SHP77 treated with DMSO at 0.1 percent for 48 hours (cell line): ENCODE measurements around the gene FAM47E.
"Not testable (repeated sequence)": the region's sequence is repeated elsewhere in the genome, so short reads cannot be mapped to it uniquely, and the experiment has no call there.

Source experiments
- DNase-seq: peaks from one replicate; lab custom pipeline; 2025; lab: John Stamatoyannopoulos, UW

The FAM47E gene

DNA sequence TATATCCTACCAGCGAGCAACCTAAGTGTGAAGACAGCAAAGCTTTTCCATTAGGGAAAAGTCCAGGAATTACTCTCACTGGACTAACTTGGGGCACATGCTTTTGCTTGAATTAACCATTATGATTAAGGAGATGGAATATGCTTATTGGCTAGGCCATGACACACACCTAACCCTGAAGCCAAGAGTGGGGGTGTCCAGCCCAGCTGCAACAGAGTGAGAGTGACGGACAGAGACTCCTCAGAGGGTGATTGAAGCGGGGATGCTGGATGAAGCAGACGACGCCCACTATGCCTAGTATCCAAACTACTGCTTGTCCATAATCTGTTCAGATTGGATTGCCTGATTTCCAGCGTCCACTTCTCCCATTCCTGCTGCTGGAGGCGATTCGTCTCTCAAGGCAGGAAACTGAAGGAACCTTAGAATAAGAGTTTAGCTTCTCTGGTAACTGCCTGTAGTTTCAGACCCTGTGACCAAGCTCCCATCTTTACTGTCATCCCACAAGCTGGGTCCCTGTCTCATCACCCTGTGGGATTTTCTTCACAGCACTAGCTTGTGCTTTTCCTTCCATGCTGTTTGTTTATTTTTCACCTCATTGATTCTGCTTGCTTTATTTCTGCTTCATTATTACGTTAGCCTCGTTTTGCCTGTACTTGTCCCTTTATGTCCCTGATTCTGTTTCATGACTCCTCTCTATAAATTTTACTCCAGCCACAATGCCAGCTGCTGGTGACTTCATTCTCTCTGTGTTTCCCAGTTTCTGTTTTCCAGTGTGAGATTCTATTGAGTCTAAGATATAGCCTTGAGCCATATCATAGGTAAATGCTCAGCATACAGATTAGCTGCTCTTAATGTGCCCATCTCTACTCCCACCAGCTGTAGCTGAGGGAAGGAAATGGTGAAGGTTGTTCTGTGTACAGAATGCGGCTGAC is 19.0 kb downstream of the FAM47E start:
- no peak for DNase-seq

DNA sequence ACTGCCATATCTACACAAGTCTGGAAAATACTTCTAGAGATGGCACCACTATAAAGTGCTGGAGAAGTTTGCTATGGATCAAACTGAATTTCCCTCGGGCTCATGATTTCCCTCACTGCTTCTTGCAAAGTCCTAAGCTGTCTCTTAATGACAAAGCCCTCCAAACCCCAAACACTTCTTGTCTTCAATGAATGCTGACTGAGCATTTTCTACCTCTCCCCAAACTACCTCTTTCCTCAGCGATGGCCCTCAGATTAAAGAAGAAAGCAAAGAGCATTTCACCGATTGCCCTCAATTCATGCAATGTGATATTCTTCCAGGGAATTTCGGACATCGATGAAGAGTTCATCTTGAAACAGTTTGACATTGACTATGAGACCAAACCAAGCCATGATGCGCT is 19.7 kb downstream of the FAM47E start:
- DNase-seq: no peak

- no peak for DNase-seq
Observed at GRCh38 chr4:76272073-76272472, 20.6 kb downstream of the FAM47E start.

DNA sequence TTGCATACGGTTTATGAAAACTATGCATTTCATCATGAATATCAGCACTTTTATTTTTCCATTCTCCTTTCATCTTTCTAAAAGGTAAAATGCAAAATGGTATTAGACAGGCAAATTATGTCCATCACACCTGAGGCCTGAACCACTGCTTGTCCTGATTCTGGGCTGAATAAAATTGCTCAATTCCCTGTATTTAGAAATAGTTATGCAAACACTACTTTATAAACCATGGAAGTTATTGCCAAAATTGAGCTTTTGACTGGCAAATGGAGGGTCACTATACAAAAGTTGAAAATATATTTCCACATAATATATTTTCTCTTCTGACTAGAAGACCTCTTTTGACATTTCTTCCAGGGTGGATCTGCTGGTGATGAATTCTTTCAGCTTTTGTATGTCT is 21.1 kb downstream of the FAM47E start:
- no peak for DNase-seq

- DNase-seq: no peak
Observed at GRCh38 chr4:76272999-76273398, 21.5 kb downstream of the FAM47E start.

GRCh38 chr4:76275486-76276124 is 24.1 kb downstream of the FAM47E start:
- DNase-seq: no peak

DNA sequence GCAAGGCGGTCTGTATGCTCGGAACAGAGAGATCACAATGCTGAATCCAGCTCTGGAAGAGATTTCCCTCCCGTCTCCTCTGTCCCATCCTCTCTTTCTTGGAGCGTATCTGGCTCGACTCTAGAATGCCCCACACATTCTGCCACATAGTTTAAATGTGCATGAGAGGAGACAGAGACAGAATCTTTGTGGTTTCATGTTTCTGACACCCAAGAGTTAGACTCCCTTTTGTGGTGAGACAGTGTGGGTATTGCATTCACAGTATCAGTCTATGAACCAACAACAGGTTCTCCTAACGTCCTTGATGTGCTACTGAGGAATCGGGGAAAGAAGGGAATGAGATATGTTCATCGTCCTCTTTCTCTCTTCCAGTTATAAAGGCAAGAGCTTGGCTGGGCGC is 25.3 kb downstream of the FAM47E start:
- DNase-seq: no peak

DNA sequence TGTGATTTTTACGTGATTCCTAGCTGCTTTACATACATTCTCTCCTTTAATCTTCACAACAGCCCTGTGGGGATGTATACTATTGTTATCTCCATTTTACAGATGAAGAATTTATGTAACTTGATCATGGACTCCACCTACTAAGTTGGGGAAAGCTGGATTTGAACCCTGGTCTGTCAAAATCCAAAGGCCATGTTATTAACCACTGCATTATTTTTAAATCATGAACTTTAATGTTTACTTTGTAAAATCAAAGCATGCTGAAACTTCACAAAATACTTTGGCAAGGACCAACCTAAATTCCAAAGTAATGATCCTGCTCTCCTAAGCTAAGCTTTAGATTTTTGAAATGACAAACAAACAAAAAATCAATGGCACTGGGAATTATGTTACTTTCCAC is 26.1 kb downstream of the FAM47E start:
- DNase-seq: no peak

GRCh38 chr4:76278583-76278982 is 27.1 kb downstream of the FAM47E start:
- DNase-seq: no peak

- DNase-seq: no peak
Observed at GRCh38 chr4:76279462-76279861, 27.9 kb downstream of the FAM47E start.

DNA sequence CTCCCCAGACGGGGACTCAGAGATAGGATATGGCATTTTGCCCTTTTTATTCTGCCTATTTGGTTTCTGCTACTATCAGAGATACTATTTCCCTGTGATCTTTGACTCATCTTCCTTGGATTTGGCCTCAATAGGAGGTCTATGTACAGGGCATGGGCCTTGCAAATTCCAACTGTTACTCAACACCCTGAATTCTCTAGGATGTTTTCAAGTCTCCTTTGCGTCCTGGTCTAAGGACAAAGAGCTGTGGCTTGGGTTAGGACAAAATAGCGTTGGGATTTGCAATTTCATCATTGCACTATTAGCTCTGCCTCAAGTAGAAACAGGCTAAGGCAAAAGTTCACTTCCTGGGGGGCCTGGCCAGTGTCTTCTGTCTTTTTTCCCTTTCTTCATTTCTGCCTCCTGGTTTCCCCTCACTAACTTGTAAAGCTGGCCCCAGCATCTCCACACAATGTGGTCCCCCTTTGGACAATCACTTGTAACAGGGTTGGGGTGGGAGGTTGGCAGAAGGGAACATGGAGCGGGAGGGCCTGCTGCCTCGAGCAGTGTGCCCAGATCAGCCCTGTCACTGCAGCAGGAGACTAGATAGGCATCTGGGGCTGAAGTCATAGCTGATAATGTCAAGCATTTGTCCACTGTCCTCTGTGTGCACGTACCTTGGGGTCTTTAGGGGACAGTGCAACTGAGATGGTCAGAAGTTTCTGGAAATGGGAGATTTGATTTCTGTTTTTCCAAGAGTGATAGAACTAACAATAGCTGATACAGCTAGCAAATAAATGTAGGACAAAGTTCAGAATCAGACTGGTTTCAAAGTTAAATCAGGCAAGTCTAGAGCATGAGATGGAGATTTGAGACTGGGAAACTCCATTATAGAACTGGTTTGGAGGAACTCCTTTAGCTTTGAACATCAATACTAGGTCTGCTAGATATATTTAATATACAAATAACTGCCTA is 29.2 kb downstream of the FAM47E start:
- DNase-seq: no peak

DNA sequence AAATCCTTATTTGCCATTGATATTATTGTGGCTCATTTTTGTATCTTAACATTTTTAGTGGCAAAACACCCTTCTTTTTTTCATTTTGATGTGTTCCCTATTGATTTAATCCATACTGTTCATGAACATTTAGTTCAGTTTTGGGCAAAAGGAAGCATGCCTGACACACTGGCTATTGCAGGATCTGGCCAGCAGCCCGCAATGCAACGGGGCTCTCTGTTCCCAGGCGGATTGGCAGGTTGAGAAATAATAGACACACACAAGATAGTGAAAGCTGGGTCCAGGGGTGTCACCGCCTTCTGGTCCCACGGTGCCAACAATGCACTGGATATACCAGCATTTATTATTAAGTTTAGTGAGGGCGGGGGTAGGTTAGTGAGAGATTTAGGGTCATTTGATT is 30.1 kb downstream of the FAM47E start:
- DNase-seq: not testable (repeated sequence)

DNA sequence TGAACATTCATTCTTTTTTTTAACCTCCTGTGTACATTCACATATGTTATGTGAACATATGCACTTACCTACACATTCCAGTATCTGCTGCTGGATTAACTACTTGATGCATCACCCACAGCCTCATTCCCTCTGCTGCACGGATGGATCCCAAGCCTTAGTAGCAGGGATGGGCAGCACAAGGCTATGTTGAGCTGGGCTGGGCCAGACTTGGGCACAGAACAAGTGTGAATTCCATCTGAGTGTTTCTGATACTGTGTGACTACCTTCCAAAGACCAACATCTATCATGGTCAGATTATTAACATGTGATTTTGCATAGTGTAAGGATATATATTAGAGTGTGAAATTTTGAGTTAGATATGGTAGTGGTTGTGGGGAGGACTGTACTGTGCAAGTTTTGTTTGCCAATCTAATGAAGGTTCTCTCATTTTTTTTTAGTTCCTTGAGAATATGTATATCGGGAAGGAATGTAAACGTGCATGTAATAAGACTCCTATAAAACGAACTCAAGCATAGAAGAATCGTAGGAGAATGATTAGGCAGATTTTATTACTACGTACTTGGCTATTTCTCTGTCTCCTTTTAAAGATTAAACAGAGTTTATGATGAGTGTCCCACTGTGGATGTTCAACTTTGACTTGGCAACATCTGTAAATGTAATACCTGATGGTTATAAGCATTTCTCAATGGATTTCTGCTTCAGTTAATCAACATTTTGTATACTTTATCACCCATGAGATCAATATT is 31.6 kb downstream of the FAM47E start:
- DNase-seq: no peak

- DNase-seq: no peak
Observed at GRCh38 chr4:76283900-76284299, 32.4 kb downstream of the FAM47E start.

- not testable (repeated sequence) for DNase-seq
Observed at GRCh38 chr4:76287811-76288210, 36.3 kb downstream of the FAM47E start.

DNA sequence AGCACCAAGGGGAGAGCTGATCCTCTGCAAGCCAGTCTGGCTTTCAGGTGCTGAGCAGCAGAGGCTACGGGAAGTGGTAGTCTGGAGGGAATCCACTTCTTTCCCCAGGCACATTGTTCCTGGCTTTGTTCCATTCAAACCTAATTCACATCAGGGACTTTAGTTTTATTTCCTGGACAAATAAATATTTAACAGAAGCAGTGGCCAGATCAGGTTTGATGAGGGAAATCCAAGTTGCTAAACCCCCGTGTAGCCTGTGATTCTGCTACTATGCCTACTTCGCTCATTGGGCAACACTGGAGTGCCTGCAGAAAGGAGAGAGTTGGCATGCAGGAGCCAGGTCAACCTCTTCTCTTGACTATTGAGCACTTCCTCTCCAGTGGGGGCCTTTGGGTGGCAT is 41.2 kb downstream of the FAM47E start:
- DNase-seq: no peak

- no peak for DNase-seq
Observed at GRCh38 chr4:76293772-76294171, 42.3 kb downstream of the FAM47E start.

DNA sequence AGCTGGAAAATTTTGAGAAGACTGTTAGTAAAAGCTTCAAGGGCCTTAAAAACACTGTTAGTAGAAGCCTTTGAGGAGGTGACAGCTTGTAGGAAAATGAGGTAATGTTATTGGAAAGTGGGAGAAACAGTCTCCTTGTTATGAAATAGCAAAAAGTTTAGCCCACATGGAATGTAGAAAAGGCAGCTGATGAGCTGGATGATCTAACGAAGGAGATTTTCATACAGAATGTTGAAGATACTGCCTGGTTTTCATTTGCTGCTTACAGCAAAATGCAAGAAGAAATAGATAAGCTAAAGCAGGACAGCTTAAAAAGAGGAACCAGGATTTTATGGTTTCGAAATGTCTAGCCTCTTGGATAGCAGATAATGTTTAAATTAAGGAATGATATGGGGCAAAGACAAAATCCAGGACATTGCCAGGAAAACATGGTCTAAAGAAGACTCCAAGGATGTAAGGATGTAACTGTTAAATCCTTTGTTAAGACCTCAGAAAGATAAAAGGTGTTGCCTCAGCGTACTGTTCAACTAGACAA is 44.8 kb downstream of the FAM47E start:
- no peak for DNase-seq

- DNase-seq: no peak
Observed at GRCh38 chr4:76298227-76298626, 46.7 kb downstream of the FAM47E start.

- no peak for DNase-seq
Observed at GRCh38 chr4:76300012-76300411, 48.5 kb downstream of the FAM47E start.

DNA sequence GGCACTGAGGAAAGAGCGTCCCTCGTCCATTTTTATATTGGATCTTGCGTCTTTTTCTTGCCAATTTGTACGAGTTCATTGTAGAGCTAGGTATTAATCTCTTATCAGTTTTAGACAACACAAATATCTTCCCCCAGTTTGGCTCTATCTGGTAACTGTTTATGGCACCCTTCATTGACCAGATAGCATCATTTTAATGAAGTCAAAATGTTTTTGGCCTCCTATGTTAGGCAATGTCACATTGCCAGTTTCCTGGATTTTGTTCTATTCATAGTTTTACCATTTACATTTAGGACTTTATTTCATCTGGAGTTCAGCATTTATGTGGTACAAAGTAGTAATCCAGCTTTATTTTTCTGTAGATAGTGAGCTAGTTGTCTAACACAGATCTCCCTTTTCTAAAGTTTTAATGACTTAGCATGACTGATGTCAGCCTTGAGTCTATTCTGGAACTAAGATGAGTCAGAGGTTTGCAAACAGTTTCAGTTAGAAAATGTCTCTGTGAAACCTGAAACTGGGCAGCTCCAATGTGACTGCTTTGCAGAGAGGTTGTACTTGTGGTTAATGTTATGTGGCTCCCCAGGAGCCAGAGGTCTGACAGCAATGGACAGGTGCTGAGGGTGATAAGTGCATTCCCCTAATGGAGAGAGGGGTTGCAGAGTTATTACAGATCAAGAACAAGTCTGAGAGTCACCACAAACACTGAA is 49.7 kb downstream of the FAM47E start:
- peak; percentile 37 for DNase-seq
